Colonic mucosa (tissue), 4 donors: Measurements from ENCODE around the gene DNAH8. TPM values are rescaled to one million over a fixed set of nuclear protein-coding genes. Genes with fewer than 3 reads are reported as not detected.

Experiments used
- DNase-seq: peaks from one replicate; pipeline ENCODE4 v3.0.0-alpha.2; 2020
- H3K27ac ChIP-seq: fragments of 200-600 bp; one replicate; pipeline ENCODE4 v1.8.0; 2021
- H3K27me3 ChIP-seq: fragments of 200-600 bp; one replicate; pipeline ENCODE4 v1.8.0; 2021
- H3K36me3 ChIP-seq: fragments of 200-600 bp; one replicate; pipeline ENCODE4 v1.8.0; 2021
- H3K4me1 ChIP-seq: fragments of 200-600 bp; one replicate; pipeline ENCODE4 v1.8.0; 2021; ENCODE audit warnings: mild to moderate bottlenecking
- H3K4me3 ChIP-seq: fragments of 200-600 bp; one replicate; pipeline ENCODE4 v1.8.0; 2021
- H3K9ac ChIP-seq, 2 donors: one replicate each; pipeline ENCODE4 v1.7.0; 2013; ENCODE audit warnings: control low read depth in 2 of 2, low read depth in 2 of 2, low read length in 2 of 2
- H3K9me3 ChIP-seq: fragments of 200-600 bp; one replicate; pipeline ENCODE4 v1.8.0; 2021
- CTCF ChIP-seq: fragments of 200-600 bp; IDR thresholded peaks from one replicate; pipeline ENCODE4 v1.8.0; 2022; ENCODE audit warnings: antibody characterized with exemption, mild to moderate bottlenecking
- intact Hi-C: fragments of 100-400 bp; cut with DNase I; formaldehyde crosslinking; loops from one replicate; pipeline ENCODE4 v1.14.1; 2022
- total RNA-seq, 2 donors: library from RNA; stranded (reverse); fragmentation: NEBNext Ultra II Directional in 1 of 2; extraction: Animal tissue kit (Norgen Biotek cat#: 25700) in 1 of 2; gene quantifications; one replicate each; pipeline ENCODE4 v1.2.1, GENCODE V29; 2021
- donor health status: healthy.
- donor health status: DM: no; HTN: no; CAD: no.
- donor health status: DM: no; HTN: no; CAD: no.

DNAH8 gene
- total RNA-seq, 2 donors from 2014 or later, result not detected

GRCh38 chr6:38750968-38751615, 36.0 kb downstream of the DNAH8 start:
- Histone ChIP-seq H3K9ac (no peak overlapping the region), H3K27me3 (no peaks in the 10 kb centered on the region), H3K36me3 (no peaks in the 10 kb centered on the region), H3K27ac (no peak overlapping the region), H3K4me3 (no peak overlapping the region), H3K4me1 (no peaks in the 10 kb centered on the region), H3K9me3 (no peaks in the 10 kb centered on the region)
- no peak for DNase-seq
- no peak for TF ChIP-seq CTCF
- intact Hi-C loops, result no loop called here

- Histone ChIP-seq H3K4me3 (no peak overlapping the region), H3K36me3 (no peaks in the 10 kb centered on the region), H3K9me3 (no peaks in the 10 kb centered on the region), H3K4me1 (no peaks in the 10 kb centered on the region), H3K9ac (no peak overlapping the region), H3K27ac (no peak overlapping the region), H3K27me3 (no peaks in the 10 kb centered on the region)
- intact Hi-C loops, result no loop called here
- DNase-seq, result no peak
- TF ChIP-seq CTCF, result no peak
Observed at GRCh38 chr6:38753707-38754106, 38.6 kb downstream of the DNAH8 start.

- Histone ChIP-seq H3K36me3 (no peaks in the 10 kb centered on the region), H3K4me3 (no peak overlapping the region), H3K27ac (no peak overlapping the region), H3K9me3 (no peaks in the 10 kb centered on the region), H3K9ac (no peak overlapping the region), H3K4me1 (no peaks in the 10 kb centered on the region), H3K27me3 (no peaks in the 10 kb centered on the region)
- intact Hi-C loops, result no loop called here
- no peak for DNase-seq
- TF ChIP-seq CTCF, result no peak
Observed at GRCh38 chr6:38755207-38755606, 40.1 kb downstream of the DNAH8 start.

GRCh38 chr6:38755874-38756273, 40.8 kb downstream of the DNAH8 start:
- DNase-seq, result no peak
- H3K4me3 ChIP-seq, result no peak overlapping the region
- H3K9me3 ChIP-seq, result no peaks in the 10 kb centered on the region
- no peaks in the 10 kb centered on the region for H3K27me3 ChIP-seq
- no peak for TF ChIP-seq CTCF
- H3K36me3 ChIP-seq, result no peaks in the 10 kb centered on the region
- no peaks in the 10 kb centered on the region for H3K4me1 ChIP-seq
- intact Hi-C loops, result no loop called here
- no peak overlapping the region for H3K9ac ChIP-seq
- no peak overlapping the region for H3K27ac ChIP-seq

- Histone ChIP-seq H3K27me3 (no peaks in the 10 kb centered on the region), H3K27ac (no peak overlapping the region), H3K4me1 (no peaks in the 10 kb centered on the region), H3K36me3 (no peaks in the 10 kb centered on the region), H3K9me3 (no peaks in the 10 kb centered on the region), H3K9ac (no peak overlapping the region), H3K4me3 (no peak overlapping the region)
- no peak for DNase-seq
- intact Hi-C loops, result no loop called here
- TF ChIP-seq CTCF, result no peak
Observed at GRCh38 chr6:38760097-38760496, 45.0 kb downstream of the DNAH8 start.
